Aorta (tissue), 5 donors: ENCODE data around the gene DTHD1. TPM values are rescaled to one million over a fixed set of nuclear protein-coding genes. Genes with fewer than 3 reads are reported as not detected.

Source experiments
- ATAC-seq: fragments of 200-7000 bp; cut with Tn5 transposase; one replicate; pipeline ENCODE4 v1.9.1; 2022; ENCODE audit warnings: moderate library complexity; ENCODE audit not compliant: low FRiP score
- DNase-seq, 2 donors: peaks; one replicate each; pipeline ENCODE4 v3.0.0-alpha.2; 2020
- H3K27ac ChIP-seq, 2 donors: one replicate each; pipeline ENCODE4 v1.5.1; 2013; ENCODE audit warnings: low read length in 2 of 2, mild to moderate bottlenecking in 2 of 2, moderate library complexity in 2 of 2, control low read depth in 1 of 2, inconsistent platforms in 1 of 2, low read depth in 1 of 2
- H3K27me3 ChIP-seq, 2 donors: one replicate each; pipeline ENCODE4 v1.6.1; 2013; ENCODE audit warnings: control low read depth in 1 of 2, low read length in 1 of 2, mild to moderate bottlenecking in 1 of 2, moderate library complexity in 1 of 2; ENCODE audit not compliant: insufficient read depth in 2 of 2, control insufficient read depth in 1 of 2
- H3K36me3 ChIP-seq, 2 donors: one replicate each; pipeline ENCODE4 v1.6.1; 2013; ENCODE audit warnings: control low read depth in 1 of 2, low read length in 1 of 2, mild to moderate bottlenecking in 1 of 2; ENCODE audit not compliant: insufficient read depth in 2 of 2, control insufficient read depth in 1 of 2
- H3K4me1 ChIP-seq, 2 donors: one replicate each; pipeline ENCODE4 v1.6.1; 2013; ENCODE audit warnings: low read length in 2 of 2, control low read depth in 1 of 2, mild to moderate bottlenecking in 1 of 2, moderate library complexity in 1 of 2; ENCODE audit not compliant: insufficient read depth in 2 of 2, control insufficient read depth in 1 of 2
- H3K4me3 ChIP-seq, 2 donors: one replicate each; pipeline ENCODE4 v1.5.1; 2013; ENCODE audit warnings: low read length in 2 of 2, control low read depth in 1 of 2, mild to moderate bottlenecking in 1 of 2
- H3K9me3 ChIP-seq: one replicate; pipeline ENCODE4 v1.6.1; 2013; ENCODE audit warnings: mild to moderate bottlenecking, low read length; ENCODE audit not compliant: control insufficient read depth
- WGBS, 2 donors: extraction: QIAGEN DNeasy Blood & Tissue Kit; methylation state at CpG; one replicate each; pipeline ENCODE4 v1.1.7; 2013; 5-methylcytosine and 5-hydroxymethylcytosine counted together
- intact Hi-C, 2 donors: fragments of 100-400 bp; cut with DNase I; formaldehyde crosslinking; loops; one replicate each; pipeline versions ENCODE4 v1.14.2 to v1.15.0; 2022
- polyA plus RNA-seq, 2 donors: library from polyadenylated mRNA; stranded (reverse); fragments of 200-250 nt; gene quantifications; one replicate each; pipeline ENCODE4 v1.2.3, GENCODE V29; 2013
- total RNA-seq, 2 donors: library from RNA; stranded (reverse); fragmentation: NEBNext Ultra II Directional; extraction: Animal tissue kit (Norgen Biotek cat#: 25700); gene quantifications; one replicate each; pipeline ENCODE4 v1.2.1, GENCODE V29; 2021
- donor health status: healthy with polysubstance abuse.
- donor health status: Bipolar disorder and iron deficiency.
- donor health status: DM: no; HTN: no; CAD: no.
- donor health status: DM: no; HTN: no; CAD: no.
- donor health status: DM: yes; HTN: yes; CAD: no.

The DTHD1 gene
- total and polyA plus RNA-seq, 4 donors: 0.58 to 1.0 TPM; not detected in 2

DNA sequence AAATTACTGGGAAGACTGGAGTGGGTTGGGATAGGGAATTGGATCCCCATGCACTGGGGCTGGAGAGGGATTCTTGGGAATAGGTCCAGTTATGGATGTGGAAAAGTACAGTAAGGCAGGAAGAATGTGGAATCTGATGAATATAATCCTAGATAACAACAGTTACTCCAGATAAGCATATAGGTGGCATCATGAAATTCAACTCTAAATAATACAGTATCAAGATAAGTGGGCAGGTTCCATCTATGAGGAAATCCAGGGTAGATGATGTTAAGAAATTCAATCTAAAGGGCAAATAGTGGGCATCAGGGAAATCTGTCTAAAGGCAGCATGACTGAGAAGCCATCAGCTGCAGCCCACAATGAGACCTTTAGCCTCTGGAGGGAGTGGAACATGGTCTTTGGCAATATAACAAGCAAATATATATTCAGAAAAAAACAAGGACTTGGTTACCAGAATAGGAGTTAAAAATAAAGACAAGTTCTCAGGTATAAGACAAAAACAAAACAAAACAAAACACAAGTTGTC lies 1.2 kb downstream of the DTHD1 start:
- Histone ChIP-seq H3K4me1 (no peaks in the 10 kb centered on the region), H3K4me3 (no peak overlapping the region), H3K27ac (no peak overlapping the region), H3K27me3 (no peaks in the 10 kb centered on the region), H3K9me3 (no peaks in the 10 kb centered on the region), H3K36me3 (no peaks in the 10 kb centered on the region)
- no peak for ATAC-seq
- intact Hi-C loops: no loop called here
- DNase-seq: no peak

DNA sequence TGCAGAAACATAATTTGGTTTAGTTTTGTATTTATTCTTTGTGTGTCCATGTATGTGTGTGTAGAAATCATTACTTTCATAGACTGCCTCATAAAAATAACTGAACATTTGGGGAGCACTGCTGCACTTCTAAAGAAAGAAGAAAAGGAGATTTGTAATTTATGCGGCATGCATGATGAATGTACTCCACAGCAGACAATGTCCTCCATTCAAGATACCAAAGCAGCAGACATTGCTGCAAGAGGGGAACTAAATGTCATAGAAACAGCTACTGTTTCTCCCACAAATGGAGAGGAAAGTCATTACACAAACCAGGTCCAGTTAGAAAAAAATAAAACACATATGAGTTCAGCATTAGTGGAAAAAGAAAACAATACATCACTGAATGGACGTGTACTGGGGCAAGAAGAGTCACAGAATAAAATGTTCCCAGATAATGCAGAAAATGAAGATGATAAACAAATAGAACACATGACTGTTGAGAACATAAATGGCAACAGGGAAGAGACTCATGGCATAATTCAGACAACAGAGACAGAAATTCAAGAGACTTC lies 2.6 kb downstream of the DTHD1 start:
- 53 to 62% methylated on average over 2 of the region's 2 CpGs for WGBS, 2 donors
- intact Hi-C loops: no loop called here
- no peak overlapping the region for H3K27ac ChIP-seq
- H3K36me3 ChIP-seq: no peaks in the 10 kb centered on the region
- DNase-seq (no peak), ATAC-seq (no peak)
- no peaks in the 10 kb centered on the region for H3K9me3 ChIP-seq
- no peaks in the 10 kb centered on the region for H3K4me1 ChIP-seq
- no peak overlapping the region for H3K4me3 ChIP-seq
- no peaks in the 10 kb centered on the region for H3K27me3 ChIP-seq

DNA sequence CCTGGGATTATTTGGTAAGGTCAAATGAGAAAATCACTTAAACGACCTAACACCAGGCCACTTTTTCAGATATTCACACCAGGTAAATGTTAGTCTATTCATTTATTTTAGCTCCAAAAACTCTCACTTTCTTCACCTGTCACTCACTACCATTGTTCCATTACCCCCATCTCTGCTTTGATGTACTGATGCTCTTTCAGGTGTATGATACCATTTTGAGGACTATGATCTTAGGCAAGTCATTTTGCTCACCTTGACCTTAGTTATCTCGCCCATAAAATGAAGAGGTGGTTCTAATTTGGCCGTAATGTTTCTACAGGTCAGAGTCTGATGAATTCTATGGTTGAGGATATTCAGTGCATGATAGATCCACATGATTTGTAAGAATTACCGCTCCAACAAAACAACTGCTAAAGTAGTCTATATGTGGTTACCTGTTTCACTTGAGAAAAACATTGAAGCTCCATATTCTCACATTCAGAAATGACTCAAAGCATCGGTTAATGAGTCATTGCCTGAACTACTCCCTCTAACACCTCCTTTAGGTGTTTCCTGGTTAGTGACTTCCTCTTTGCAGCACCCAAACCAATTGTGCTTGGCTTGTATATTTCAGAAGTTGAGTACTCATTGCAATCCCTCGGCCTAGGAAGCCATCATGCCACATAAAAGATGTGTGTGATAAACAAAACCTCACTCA lies 4.5 kb downstream of the DTHD1 start:
- ATAC-seq: no peak

DNA sequence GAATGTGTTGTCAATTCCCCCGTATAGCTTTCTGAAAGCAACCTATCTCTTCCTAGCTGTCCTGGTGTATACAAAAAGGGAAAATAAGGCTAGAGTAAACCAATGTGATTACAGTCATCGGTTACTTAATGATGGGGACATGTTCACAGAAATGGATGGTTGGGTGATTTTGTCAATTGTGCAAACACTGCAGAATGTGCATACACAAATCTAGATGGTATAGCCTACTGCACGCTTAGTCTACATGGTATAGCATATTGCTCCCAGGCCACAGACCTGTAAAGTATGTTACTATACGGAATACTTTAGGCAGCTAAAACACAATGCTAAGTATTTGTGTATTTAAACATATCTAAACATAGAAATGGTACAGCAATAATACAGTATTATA lies 5.1 kb downstream of the DTHD1 start:
- intact Hi-C loops: no loop called here
- Histone ChIP-seq H3K4me3 (no peak overlapping the region), H3K27me3 (no peaks in the 10 kb centered on the region), H3K27ac (no peak overlapping the region), H3K36me3 (no peaks in the 10 kb centered on the region), H3K9me3 (no peaks in the 10 kb centered on the region), H3K4me1 (no peaks in the 10 kb centered on the region)
- 88 to 93% methylated on average over 4 of the region's 4 CpGs for WGBS, 2 donors
- DNase-seq (no peak), ATAC-seq (no peak)

More for the DNA sequence above, 4.5 kb downstream of the DTHD1 start:
- Histone ChIP-seq H3K9me3 (no peaks in the 10 kb centered on the region), H3K36me3 (no peaks in the 10 kb centered on the region), H3K4me3 (no peak overlapping the region), H3K27me3 (no peaks in the 10 kb centered on the region), H3K4me1 (no peaks in the 10 kb centered on the region), H3K27ac (no peak overlapping the region)
- DNase-seq: no peak
- intact Hi-C loops: no loop called here
- WGBS, 2 donors: 82 to 86% methylated on average over 6 of the region's 6 CpGs

DNA sequence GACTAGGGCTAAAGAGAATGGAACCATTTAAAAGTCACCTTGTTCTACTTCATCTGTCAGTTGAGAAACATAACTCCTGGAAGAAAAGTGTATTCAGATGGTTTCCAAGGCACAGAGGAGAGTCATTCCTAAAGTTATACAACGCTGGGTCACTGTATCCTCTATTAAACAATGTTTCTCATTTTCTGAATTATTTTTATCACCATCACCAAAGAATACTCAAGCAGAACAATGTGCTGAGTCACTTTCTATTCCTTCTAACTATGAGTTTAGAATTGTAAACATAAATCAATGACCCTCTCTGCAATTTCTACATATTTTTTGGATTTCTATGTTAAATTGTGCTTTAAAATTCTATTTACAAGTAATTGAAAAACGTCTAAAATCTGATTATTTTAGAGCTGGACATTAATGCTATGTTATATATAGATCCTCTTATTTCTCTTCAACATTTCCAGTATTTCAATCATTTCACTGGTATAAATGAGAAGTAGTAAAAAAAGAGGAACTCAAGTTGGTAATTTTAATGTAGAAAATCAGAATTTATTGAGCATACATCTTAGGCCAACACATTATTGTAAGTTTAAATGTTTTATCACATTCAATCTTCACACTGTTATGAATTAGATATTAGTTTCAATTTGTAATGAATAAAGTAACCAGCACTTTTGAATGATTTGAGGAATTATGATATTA lies 7.5 kb downstream of the DTHD1 start:
- no peaks in the 10 kb centered on the region for H3K27me3 ChIP-seq
- WGBS, 2 donors: 27 to 37% methylated on average over 2 of the region's 2 CpGs
- no peak for ATAC-seq
- H3K36me3 ChIP-seq: no peaks in the 10 kb centered on the region
- no peak overlapping the region for H3K27ac ChIP-seq
- intact Hi-C loops: no loop called here
- H3K9me3 ChIP-seq: no peaks in the 10 kb centered on the region
- no peak for DNase-seq
- no peaks in the 10 kb centered on the region for H3K4me1 ChIP-seq
- H3K4me3 ChIP-seq: no peak overlapping the region

DNA sequence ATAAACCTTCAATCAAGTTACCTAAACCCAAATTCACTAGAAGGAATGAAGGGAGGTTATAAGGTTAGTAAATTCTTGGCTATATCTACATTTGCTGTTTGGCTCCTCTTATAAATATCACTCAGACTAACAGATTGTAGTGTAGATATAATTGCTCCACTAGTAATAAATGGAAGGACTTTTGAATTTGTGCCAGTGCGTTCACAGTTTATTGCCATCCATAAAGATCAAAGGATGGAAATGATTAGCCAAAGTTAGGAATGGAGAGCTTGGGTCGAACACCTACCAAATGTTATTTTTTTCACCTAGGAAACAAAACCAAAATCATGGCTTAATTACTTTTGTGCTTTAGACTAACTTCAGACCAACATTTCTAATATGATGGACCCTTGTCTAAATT lies 9.2 kb downstream of the DTHD1 start:
- Histone ChIP-seq H3K36me3 (no peaks in the 10 kb centered on the region), H3K4me1 (no peaks in the 10 kb centered on the region), H3K9me3 (no peaks in the 10 kb centered on the region), H3K4me3 (no peak overlapping the region), H3K27me3 (no peaks in the 10 kb centered on the region), H3K27ac (no peak overlapping the region)
- intact Hi-C loops: no loop called here
- DNase-seq: no peak
- no peak for ATAC-seq
- WGBS, 2 donors: 70 to 83% methylated on average over 2 of the region's 2 CpGs

DNA sequence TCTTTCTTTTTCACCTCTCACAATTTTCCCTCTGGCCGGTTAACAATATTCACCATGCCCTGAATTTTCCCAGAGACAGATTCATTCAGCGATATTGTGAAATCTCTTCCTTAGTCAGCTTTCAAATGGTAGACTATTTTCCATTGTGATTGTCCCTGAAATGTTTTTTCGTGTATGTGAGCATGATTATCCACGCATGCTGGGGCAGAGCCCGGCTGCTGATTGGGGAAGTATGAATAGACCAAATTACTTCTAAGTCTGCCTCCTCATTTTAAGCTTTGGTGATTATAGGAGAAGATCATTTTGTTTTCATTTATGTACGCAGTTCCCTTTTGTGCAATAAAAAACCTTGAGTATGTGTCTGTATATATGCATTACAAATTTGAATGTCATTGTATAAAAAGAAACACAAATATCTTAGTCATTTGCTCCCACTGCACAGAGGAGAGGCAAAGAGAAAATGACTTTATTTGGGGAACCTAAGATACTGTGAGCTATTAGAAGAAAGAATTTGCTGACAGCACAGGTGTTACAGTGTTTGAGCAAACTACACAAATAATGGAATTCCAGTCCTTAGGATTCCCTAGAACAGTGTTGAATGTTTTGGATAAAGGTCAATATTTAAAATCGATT lies 11.3 kb downstream of the DTHD1 start:
- Histone ChIP-seq H3K36me3 (no peaks in the 10 kb centered on the region), H3K4me1 (no peaks in the 10 kb centered on the region), H3K4me3 (no peak overlapping the region), H3K9me3 (no peaks in the 10 kb centered on the region), H3K27ac (no peak overlapping the region), H3K27me3 (no peaks in the 10 kb centered on the region)
- intact Hi-C loops: no loop called here
- DNase-seq: no peak
- WGBS, 2 donors: 78 to 79% methylated on average over 7 of the region's 7 CpGs
- no peak for ATAC-seq

DNA sequence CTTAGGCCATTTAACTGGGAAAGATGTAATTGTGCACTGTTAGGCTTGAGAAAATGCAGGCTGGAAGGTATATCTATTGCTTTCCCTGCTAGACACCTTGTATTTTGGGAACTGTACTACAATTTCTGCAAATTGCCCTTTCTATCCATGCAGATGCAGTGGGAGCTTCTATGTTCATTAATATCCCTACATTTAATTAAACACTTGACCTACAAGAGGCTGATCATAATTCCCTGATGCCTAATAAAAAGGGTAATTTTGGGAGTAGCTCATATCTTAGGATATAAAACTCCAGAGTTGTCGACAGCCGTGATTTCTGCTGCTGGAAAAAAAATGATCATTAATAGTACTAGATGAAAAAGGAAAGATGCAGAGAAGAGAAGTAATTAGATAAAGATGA lies 19.7 kb downstream of the DTHD1 start:
- ATAC-seq: no peak
- Histone ChIP-seq H3K9me3 (no peaks in the 10 kb centered on the region), H3K4me1 (no peaks in the 10 kb centered on the region), H3K36me3 (no peaks in the 10 kb centered on the region), H3K4me3 (no peak overlapping the region), H3K27ac (no peak overlapping the region), H3K27me3 (no peaks in the 10 kb centered on the region)
- 93 to 98% methylated on average over 2 of the region's 2 CpGs for WGBS, 2 donors
- intact Hi-C loops: no loop called here
- DNase-seq: no peak
